ENCODE data around the gene TRAF3IP3. TPM values are rescaled to one million over a fixed set of nuclear protein-coding genes. Genes with fewer than 3 reads are reported as not detected.

Gene TRAF3IP3, protein sequence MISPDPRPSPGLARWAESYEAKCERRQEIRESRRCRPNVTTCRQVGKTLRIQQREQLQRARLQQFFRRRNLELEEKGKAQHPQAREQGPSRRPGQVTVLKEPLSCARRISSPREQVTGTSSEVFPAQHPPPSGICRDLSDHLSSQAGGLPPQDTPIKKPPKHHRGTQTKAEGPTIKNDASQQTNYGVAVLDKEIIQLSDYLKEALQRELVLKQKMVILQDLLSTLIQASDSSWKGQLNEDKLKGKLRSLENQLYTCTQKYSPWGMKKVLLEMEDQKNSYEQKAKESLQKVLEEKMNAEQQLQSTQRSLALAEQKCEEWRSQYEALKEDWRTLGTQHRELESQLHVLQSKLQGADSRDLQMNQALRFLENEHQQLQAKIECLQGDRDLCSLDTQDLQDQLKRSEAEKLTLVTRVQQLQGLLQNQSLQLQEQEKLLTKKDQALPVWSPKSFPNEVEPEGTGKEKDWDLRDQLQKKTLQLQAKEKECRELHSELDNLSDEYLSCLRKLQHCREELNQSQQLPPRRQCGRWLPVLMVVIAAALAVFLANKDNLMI
- total RNA-seq = not detected in 2 replicates

DNA sequence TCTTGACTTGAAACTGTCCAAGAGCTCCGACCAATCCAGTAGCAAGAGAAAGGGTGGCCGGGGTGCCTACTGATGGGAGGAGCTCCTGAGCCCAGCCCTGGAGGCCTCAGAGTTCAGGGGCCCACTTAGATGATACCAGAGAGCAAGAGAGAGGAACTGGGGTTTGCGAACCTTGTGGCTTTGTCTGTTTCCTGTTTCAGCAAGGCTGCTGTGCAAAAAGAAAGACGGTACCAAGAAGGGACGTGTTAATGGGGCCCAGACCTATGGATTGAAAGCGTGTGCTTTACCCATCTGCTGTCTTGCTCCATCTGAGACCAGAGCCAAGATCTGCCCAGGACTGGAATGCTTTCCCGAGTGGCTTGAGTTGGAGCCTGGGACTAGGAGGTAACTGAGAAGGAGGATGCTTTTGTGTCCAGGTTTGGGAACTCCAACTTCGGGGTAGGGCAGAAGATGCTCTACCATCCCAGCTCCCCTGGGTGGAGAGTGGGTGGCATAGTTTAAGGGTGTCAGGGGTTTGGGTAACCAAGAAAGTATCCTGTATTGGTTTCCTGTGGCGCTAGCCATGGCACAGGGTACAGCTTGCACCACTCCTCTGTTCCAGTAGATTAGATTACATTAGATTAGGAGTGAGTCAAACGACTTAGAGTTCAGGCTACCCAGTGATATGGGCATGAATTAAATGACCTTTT is at the start of gene TRAF3IP3:
TSS of gene TRAF3IP3 (plus strand) at position 128 of the 689 bp plus-strand sequence. CDS start 3,987 bp downstream, outside the sequence.

DNA sequence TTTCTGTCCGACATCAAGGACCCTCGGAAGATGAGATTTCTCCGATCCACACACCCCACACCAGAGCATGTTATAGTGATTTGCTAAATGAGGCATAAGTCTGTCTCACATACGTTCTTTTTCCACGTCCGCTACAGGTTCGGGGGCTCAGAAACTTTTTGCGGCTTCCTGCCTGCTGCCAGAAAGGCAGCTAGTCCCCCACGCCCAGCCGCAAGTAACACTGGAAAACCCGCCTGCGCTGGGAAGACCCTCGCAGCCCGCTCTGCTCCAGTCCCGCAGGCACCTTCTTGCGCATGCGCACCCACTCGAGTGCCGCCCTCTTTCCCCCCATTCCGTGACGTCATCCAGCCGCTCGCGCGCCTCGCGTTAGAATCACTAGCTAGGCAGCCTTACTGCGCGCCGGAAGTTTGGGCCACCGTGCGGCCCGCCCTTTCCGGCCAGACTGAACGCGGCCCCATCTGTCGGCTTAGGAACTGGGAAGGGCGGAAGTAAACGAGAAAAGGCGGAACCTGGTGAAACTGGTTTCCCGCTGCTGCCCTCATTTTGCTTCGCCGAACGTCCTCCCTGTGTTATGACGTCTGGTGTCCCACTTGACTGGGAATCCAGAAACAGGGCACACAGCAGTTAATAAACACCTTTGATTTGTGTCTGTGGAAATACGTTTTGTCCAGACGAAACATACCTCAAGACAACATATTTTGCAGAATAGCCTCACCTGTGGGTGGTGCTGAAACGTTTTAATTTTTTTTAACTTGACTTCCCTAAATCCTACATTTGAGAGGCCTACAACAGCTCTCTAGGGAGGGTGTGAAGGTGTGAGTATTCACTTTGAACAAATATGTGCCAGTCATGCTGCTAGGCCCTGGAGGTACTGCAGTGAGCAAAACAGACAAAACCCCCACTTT is 28.7 kb downstream of the TRAF3IP3 start, which contains the start of gene C1orf74:
TSS of gene C1orf74 (minus strand) at position 295 of the 905 bp plus-strand sequence. CDS start 925 bp downstream, outside the sequence.

DNA sequence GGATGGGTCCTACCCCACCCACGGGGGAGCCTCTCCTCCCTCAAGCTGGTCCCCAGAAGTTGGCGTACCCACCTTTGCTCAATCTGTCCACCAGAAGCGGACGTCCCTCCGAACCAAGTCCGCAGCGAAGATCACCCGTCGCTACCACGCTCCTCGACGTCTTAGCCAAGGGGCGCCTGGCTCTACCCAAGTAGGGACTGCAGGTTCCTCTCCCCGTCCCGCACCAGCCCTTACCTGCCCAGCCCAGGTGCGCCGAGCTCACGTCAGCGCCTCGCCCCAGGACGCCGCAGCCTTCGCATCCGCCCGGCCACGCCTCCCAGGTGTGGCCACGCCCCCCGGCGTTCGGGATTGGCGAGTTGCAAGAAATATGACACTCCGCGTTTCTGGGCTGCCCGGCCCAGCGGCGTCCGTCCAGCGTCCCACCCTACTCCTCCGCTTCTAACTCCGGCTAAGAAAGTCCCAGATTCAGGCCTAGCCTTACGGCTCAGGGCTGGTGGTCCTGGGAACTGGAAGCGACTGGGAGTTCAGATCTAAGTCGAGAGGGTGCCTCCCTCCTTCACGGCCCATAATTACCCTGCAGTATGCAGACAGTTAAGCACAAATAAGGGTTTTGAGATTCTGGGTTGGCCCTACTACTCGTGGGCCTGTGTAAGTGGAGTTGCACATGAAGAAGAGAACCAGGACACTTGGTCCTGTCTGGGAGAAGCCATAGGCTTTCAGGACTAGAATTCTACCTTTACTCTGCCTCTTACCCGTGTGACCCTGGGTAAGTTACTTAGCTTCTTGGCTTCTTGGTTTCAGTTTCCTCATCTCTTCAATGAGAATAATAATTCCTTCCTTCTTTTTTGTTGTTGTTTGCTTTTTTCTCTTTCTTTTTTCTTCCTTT is 50.3 kb downstream of the TRAF3IP3 start, which contains the start of gene IRF6:
TSS of gene IRF6 (minus strand) at position 268 of the 886 bp plus-strand sequence. CDS start 4,729 bp downstream, outside the sequence.

DNA sequence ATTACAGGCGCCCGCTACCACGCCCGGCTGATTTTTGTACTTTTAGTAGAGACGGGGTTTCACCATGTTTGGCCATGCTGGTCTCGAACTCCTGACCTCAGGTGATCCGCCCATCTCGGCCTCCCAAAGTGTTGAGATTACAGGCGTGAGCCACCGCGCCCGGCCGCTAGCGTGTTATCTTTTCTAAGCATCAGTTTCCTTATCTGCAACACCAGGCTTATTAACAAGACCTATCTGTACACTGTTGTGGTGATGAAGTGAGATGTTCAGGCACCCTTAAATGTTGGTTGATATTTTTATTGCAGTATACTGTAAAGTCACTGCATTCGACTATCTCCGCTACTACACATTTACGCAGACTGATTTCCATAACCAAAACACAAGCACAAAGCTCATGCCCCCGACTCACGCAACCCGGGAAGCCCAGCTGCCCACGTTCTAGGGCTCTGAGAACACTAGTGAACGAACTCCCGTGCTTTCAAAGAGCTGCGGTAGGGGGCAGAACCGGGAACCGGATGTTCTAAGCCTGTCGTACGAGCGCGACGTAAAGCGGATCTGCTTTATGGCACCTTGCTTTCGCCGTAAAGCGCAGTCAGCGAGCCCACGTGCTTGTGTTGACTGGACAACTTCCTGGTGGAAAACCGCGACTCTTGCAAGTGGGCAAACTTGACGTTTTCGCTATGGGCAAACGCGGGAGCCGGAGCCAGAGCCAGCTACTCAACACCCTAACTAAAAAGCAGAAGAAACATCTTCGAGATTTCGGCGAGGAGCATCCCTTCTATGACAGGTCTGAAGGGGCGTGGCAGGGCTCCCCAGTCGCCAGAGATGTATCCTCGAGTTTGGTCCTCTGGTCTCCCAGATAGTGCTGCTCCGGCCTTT is 71.8 kb downstream of the TRAF3IP3 start, which contains the start of gene UTP25:
TSS of gene UTP25 (plus strand) at position 589 of the 879 bp plus-strand sequence. CDS start at position 681, 92 bp downstream.

Other genes with a start within 250 kb of the TRAF3IP3 start
- 7.1 and 15.9 TPM in 2 replicates for gene CAMK1G, start 172.3 kb upstream of the TRAF3IP3 start, total RNA-seq
- 10.4 and 12.6 TPM in 2 replicates for gene LAMB3, start 103.6 kb upstream of the TRAF3IP3 start, total RNA-seq
- gene G0S2, start 80.6 kb upstream of the TRAF3IP3 start, total RNA-seq = 57.6 and 76.7 TPM in 2 replicates
- 155 and 182 TPM in 2 replicates for gene HSD11B1, start 51.2 kb upstream of the TRAF3IP3 start, total RNA-seq
- gene C1orf74, start 28.5 kb downstream of the TRAF3IP3 start, total RNA-seq = 3.0 and 4.3 TPM in 2 replicates
- gene IRF6, start 50.1 kb downstream of the TRAF3IP3 start, total RNA-seq = 0.18 TPM in 1 of 2 replicates, not detected in the other
- 3.7 and 4.3 TPM in 2 replicates for gene UTP25, start 71.9 kb downstream of the TRAF3IP3 start, total RNA-seq
- gene SYT14, start 182.2 kb downstream of the TRAF3IP3 start, total RNA-seq = 0.18 and 0.29 TPM in 2 replicates